SHP77 treated with DMSO at 0.1 percent for 48 hours (cell line): ENCODE measurements around the gene LOXL1.

ENCODE experiments used
- DNase-seq: peaks from one replicate; lab custom pipeline; 2025; lab: John Stamatoyannopoulos, UW

Gene LOXL1, protein sequence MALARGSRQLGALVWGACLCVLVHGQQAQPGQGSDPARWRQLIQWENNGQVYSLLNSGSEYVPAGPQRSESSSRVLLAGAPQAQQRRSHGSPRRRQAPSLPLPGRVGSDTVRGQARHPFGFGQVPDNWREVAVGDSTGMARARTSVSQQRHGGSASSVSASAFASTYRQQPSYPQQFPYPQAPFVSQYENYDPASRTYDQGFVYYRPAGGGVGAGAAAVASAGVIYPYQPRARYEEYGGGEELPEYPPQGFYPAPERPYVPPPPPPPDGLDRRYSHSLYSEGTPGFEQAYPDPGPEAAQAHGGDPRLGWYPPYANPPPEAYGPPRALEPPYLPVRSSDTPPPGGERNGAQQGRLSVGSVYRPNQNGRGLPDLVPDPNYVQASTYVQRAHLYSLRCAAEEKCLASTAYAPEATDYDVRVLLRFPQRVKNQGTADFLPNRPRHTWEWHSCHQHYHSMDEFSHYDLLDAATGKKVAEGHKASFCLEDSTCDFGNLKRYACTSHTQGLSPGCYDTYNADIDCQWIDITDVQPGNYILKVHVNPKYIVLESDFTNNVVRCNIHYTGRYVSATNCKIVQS

DNA sequence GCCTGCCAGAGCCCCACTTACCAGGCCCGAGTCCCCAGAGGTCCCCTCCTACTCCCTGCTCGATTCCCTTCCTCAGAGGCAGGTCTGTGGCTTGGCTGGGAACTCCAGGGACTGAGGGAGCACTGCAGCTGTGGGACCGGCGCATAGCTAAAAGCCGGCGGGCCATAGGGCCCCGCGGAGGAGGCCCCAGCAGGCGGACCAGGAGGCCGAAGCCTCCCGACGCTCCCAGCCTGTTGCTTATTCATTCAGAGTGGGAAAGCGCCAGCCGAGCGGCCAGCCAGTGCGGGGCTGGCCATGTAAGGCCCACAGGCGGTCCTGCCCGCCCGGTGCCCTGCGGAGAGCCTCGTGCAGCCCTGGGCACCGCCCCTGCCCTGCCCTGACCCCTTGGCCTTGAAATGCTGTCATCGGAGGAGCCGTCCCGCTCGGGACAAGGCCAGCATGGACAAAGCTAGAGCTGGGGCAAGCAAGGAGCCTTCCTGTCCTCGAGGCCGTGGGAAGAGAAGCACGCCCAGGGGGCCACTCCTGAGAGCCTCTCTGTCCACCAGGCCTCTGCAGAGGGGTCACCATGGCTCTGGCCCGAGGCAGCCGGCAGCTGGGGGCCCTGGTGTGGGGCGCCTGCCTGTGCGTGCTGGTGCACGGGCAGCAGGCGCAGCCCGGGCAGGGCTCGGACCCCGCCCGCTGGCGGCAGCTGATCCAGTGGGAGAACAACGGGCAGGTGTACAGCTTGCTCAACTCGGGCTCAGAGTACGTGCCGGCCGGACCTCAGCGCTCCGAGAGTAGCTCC lies at the start of gene LOXL1:
Gene LOXL1 (plus strand): TSS at position 244 of the 784 bp plus-strand sequence. CDS start 322 bp downstream, at position 566.
- DNase-seq: no peak

GRCh38 chr15:73879426-73879825 lies 46.8 kb upstream of the LOXL1 start:
- no peak for DNase-seq

- no peak for DNase-seq
These were observed 44.5 kb upstream of the LOXL1 start for GRCh38 chr15:73881579-73882320.

GRCh38 chr15:73882761-73883419 lies 43.4 kb upstream of the LOXL1 start:
- no peak for DNase-seq

GRCh38 chr15:73884159-73884558 lies 42.1 kb upstream of the LOXL1 start:
- DNase-seq: no peak

DNA sequence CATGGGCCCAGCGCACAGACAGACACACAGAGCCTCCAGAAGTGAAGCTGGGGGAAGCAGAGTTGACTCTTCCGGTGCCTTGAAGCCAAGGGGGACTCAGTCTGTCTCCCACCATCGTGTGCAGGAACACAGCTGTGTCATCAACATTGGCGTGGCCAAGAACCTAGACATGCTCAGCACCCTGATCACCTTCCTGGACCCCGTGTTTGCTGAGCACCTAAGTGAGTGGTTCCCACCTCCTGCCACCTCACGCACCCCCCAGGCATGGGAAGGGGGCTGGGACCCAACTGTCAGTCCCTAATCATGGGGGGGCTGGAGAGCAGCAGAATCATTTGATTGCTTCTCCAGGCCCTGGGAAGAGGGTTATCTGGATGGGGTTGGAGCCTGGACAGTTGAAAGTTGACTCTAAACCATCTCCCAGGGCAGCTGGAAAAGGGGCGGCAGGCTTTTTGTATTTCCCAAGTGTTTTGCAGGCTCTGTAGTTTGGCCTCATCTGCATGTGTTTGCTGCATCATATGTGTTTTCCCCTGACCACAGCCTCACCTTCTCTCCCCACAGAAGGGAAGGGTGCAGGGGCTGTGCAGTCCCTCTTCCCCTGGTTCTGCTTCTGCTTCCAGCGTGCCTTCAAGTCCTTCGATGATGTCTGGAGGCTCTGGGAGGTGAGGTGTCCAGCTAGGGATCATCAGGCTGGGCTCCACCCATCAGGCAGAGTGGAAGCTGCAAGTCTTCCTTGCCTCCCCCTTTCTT lies 40.1 kb upstream of the LOXL1 start:
- no peak for DNase-seq

GRCh38 chr15:73886717-73887345 lies 39.4 kb upstream of the LOXL1 start:
- no peak for DNase-seq

DNA sequence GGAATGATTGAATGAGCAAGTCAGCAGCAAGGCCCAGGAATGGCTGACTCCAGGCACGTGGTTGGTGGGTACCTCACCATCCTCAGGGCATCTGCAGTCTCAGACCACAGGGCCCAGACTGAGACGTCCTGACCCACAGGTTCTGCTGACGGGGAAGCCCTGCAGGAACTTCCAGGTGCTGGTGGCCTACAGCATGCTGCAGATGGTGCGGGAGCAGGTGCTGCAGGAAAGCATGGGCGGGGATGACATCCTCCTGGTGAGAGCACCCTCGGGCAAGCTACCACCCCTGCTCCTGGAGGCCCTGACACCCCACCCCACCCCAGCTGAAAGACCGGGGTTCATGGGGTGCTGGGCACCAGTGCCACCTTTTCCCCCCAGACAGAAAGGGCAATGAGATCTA lies 38.8 kb upstream of the LOXL1 start:
- DNase-seq: no peak

DNA sequence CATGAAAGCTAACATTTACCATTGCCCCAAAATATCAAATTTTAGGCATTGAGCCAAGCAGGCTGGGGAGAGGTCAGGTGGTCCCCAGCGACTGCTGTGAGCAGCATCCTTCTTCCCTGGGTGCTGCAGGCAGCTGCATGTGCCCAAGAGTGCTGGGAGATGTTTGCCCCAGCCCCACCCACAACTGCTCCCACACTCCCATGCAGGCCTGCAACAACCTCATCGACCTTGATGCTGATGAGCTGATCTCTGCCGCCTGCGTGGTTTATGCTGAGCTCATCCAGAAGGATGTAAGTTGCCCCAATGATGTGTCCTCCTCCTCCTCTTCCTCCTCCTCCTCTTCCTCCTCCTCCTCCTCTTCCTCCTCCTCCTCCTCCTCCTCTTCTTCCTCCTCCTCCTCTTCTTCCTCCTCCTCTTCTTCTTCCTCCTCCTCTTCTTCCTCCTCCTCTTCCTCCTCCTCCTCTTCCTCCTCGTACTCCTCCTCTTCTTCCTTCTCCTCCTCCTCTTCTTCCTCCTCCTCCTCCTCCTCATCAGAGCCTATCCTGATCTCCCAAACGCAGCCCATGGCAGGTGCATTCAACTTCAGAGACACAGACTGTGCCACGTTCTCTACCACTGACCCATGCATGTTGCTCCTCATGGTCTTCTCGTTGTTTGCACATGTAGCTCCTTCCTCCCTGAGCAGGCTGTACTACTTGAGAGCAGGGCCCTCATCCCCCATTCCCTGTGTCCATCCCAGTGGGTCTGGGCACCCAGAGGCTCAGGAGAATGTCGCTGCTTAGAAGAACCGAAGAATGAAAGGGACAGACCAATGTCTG lies 37.8 kb upstream of the LOXL1 start:
- DNase-seq: no peak

- DNase-seq: no peak
These were observed 37.1 kb upstream of the LOXL1 start for GRCh38 chr15:73889053-73889761.

GRCh38 chr15:73889762-73890124 lies 36.5 kb upstream of the LOXL1 start:
- no peak for DNase-seq

DNA sequence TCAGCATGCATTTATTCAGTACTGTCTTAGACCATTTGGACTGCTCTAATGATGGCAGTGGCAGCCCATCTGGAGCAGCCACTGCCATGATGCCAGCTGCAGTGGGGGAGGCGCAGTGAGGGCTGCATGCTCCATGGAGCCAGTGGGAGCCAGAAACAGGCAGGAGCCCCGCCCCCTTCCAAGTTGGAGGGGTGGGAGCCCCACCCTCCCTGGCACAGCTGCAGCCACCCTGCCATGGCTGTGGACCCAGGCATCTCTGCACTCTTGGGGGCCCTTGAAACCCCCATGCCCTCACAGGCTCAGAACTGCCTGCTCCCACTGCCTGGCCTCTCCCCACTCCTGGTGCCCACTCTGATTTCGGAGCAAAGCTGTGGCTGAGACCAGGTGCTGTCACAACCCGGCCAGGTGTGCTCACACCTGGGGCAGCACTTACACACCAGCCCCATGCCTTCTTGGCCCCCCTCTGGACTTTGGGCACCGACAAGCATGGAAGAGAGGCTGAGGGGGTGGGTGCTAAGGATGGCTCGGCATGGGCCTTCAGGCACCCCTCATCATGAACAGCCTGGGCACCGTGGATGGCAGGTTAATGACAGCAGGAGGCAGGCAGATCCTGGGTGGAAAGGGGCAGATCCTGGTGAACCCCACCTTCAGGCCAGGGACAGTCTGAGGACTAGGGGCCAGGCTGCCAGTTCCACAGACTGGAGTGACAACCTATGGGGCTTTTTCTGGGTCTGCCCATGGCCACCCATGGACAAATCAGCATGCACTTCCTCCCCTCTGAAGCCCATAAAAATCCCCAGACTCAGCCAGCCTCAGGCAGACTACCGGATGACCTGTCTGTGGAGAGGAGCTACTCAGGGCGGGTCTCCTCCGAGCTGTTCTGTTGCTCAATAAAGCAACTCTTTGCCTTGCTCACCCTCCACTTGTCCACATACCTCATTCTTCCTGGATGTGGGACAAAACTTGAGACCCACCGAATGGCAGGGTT lies 34.6 kb upstream of the LOXL1 start:
- no peak for DNase-seq

DNA sequence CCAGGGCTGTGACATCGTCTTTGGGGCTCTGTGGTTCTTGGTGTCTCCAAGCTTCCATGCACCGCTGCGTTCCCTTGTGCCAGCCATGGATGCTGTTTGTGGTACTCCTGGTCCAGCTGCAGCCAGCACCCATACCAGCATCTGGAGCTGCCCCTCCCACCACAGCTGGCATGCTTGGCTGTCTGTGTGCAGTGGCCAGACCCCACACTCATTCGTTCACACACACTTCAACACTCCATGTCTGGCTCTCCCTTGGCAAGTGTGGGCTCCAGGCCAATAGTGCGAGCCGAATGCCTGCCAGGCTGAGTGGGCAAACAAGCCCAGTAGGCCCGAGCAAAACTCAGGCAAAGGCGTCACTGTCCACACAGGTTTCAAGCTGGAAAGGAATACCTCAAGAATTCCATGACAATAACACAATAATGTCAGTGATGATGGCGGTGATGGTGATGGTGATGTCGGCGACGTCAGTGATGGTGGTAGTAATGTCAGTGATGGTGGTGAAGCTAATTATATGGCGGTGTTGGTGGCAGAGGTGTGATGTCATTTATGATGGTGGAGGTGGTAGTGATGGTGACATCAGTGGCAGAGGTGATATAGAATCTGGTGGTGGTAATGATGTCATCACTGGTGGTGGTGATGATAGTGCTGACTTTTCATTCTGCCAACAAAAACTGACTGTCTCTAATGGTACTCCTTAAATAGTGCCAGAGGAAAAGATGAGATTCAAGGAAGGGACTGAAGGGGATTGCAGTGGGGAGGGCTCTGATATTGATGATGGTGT lies 33.6 kb upstream of the LOXL1 start:
- DNase-seq: no peak

DNA sequence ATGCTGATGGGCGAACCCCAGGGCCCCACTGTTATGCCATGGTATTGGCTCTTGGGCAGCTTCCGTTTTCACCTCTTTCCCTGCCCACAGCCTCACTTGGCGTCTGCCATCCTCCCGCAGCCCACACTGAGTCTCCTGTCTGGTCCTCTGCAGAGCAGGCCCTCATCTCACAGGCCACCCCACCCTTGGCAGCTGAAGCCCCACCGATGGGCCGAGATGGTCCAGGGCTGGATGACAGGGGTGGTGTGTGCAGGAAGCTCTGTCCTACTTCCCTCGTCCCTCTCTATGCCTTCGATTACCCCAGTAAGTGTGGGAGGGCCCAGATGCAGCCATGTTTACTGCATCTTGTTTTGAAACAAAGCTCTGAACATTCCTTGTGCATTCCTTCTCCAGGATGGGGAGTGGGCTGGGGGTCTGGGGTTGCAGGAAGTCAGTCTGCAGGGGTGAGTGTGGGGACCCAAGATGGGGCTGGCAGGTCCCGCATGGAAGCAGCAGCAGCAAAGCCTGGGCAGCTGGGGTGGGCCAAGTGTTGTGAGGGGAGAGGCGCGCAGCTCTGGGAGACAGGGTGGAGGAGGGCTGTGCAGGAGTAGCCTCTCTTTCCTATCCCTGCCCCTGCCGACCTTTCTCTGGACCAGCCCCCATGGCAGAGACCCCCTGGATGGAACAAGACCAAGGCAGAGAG lies 32.0 kb upstream of the LOXL1 start:
- no peak for DNase-seq

GRCh38 chr15:73897441-73898261 lies 28.6 kb upstream of the LOXL1 start:
- peak; percentile 2 for DNase-seq
